Left ventricle myocardium inferior (tissue), 1 donor: ENCODE measurements around the gene DPP10. TPM values are rescaled to one million over a fixed set of nuclear protein-coding genes. Genes with fewer than 3 reads are reported as not detected.

Experiments
- DNase-seq: peaks from one replicate; pipeline ENCODE4 v3.0.0-alpha.2; 2020
- H3K27ac ChIP-seq: fragments of 200-600 bp; replicated peaks from 2 replicates; pipeline ENCODE4 v1.8.0; 2021
- H3K27me3 ChIP-seq: fragments of 200-600 bp; 2 replicates; pipeline ENCODE4 v1.8.0; 2021; ENCODE audit warnings: low read depth
- H3K36me3 ChIP-seq: fragments of 200-600 bp; 2 replicates; pipeline ENCODE4 v1.8.0; 2021
- H3K4me1 ChIP-seq: fragments of 200-600 bp; 2 replicates; pipeline ENCODE4 v1.8.0; 2021
- H3K4me3 ChIP-seq: fragments of 200-600 bp; 2 replicates; pipeline ENCODE4 v1.8.0; 2021; ENCODE audit warnings: mild to moderate bottlenecking, moderate library complexity
- H3K9me3 ChIP-seq: fragments of 200-600 bp; replicated peaks from 2 replicates; pipeline ENCODE4 v1.8.0; 2021
- CTCF ChIP-seq: fragments of 200-600 bp; IDR thresholded peaks from 2 replicates; pipeline ENCODE4 v1.8.0; 2021; ENCODE audit warnings: antibody characterized with exemption, mild to moderate bottlenecking, borderline replicate concordance
- intact Hi-C: fragments of 100-400 bp; cut with micrococcal nuclease; formaldehyde crosslinking; loops from one replicate; pipeline ENCODE4 v1.11.0; 2022
- total RNA-seq: library from RNA; stranded (reverse); fragmentation: NEBNext Ultra II Directional; extraction: Animal tissue kit (Norgen Biotek cat#: 25700); gene quantifications from one replicate; pipeline ENCODE4 v1.2.1, GENCODE V29; 2021
- donor health status: DM: no; HTN: yes; CAD: no; lungs with severe emphysema.

DPP10 gene
- total RNA-seq, 1 donor from 2014 or later, result 0.16 TPM

DNA sequence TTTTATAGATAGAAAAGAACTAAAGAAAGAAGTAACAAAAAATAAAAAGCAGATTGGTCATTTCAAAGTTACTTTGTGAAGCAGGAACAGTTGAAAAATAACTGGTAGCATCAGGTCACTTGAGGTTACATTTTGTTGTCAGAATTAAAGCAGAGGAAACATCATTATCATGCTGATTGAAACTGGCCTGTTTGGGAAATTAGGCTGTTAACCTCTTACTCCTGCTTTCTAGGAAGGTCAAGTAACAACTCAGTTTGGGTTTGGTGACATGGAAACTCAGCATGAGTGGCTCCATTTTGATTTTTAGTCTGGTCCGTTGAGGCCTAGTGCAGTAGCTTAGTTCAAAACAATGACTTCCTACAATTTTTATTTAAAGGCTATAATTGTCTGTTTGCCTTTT lies 1383.5 kb downstream of the DPP10 start:
- H3K27ac ChIP-seq, result no peak overlapping the region
- H3K4me3 ChIP-seq, result no peak overlapping the region
- no peaks in the 10 kb centered on the region for H3K4me1 ChIP-seq
- H3K9me3 ChIP-seq, result peaks cover 14% of the 10 kb centered on the region
- DNase-seq, result no peak
- intact Hi-C loops, result no loop called here
- H3K27me3 ChIP-seq, result no peaks in the 10 kb centered on the region
- no peak for TF ChIP-seq CTCF
- no peaks in the 10 kb centered on the region for H3K36me3 ChIP-seq

- no peak for TF ChIP-seq CTCF
- Histone ChIP-seq H3K9me3 (no peaks in the 10 kb centered on the region), H3K4me1 (no peaks in the 10 kb centered on the region), H3K27ac (no peak overlapping the region), H3K27me3 (no peaks in the 10 kb centered on the region), H3K36me3 (no peaks in the 10 kb centered on the region), H3K4me3 (no peak overlapping the region)
- DNase-seq, result no peak
- intact Hi-C loops, result no loop called here
Observed at GRCh38 chr2:115833196-115833595, 1390.8 kb downstream of the DPP10 start.

- intact Hi-C loops, result no loop called here
- Histone ChIP-seq H3K27ac (no peak overlapping the region), H3K36me3 (no peaks in the 10 kb centered on the region), H3K9me3 (no peaks in the 10 kb centered on the region), H3K4me1 (no peaks in the 10 kb centered on the region), H3K4me3 (no peak overlapping the region), H3K27me3 (no peaks in the 10 kb centered on the region)
- no peak for TF ChIP-seq CTCF
- no peak for DNase-seq
Observed at GRCh38 chr2:115838539-115838938, 1396.1 kb downstream of the DPP10 start.

- intact Hi-C loops, result no loop called here
- DNase-seq, result no peak
- no peaks in the 10 kb centered on the region for H3K4me1 ChIP-seq
- no peaks in the 10 kb centered on the region for H3K36me3 ChIP-seq
- no peaks in the 10 kb centered on the region for H3K9me3 ChIP-seq
- H3K27me3 ChIP-seq, result no peaks in the 10 kb centered on the region
- no peak for TF ChIP-seq CTCF
- no peak overlapping the region for H3K4me3 ChIP-seq
- H3K27ac ChIP-seq, result no peak overlapping the region
Observed at GRCh38 chr2:115842306-115842705, 1399.9 kb downstream of the DPP10 start.

- no peak overlapping the region for H3K4me3 ChIP-seq
- no peak for TF ChIP-seq CTCF
- DNase-seq, result no peak
- H3K9me3 ChIP-seq, result no peaks in the 10 kb centered on the region
- no peaks in the 10 kb centered on the region for H3K27me3 ChIP-seq
- intact Hi-C loops, result no loop called here
- H3K36me3 ChIP-seq, result no peaks in the 10 kb centered on the region
- H3K4me1 ChIP-seq, result no peaks in the 10 kb centered on the region
- no peak overlapping the region for H3K27ac ChIP-seq
Observed at GRCh38 chr2:115848192-115848591, 1405.8 kb downstream of the DPP10 start.

GRCh38 chr2:115867024-115867423 lies 1424.6 kb downstream of the DPP10 start:
- Histone ChIP-seq H3K9me3 (no peaks in the 10 kb centered on the region), H3K4me1 (no peaks in the 10 kb centered on the region), H3K27ac (no peak overlapping the region), H3K36me3 (no peaks in the 10 kb centered on the region), H3K4me3 (no peak overlapping the region), H3K27me3 (no peaks in the 10 kb centered on the region)
- TF ChIP-seq CTCF, result no peak
- no peak for DNase-seq
- intact Hi-C loops, result no loop called here
